ENCODE data around the gene FLRT1.
"Not testable (repeated sequence)": the region's sequence is repeated elsewhere in the genome, so short reads cannot be mapped to it uniquely, and the experiment has no call there.

The FLRT1 gene

GRCh38 chr11:64045700-64046099 is 10.0 kb downstream of the FLRT1 start:
- no peak for DNase-seq (ENCODE audit: low read depth)

DNA sequence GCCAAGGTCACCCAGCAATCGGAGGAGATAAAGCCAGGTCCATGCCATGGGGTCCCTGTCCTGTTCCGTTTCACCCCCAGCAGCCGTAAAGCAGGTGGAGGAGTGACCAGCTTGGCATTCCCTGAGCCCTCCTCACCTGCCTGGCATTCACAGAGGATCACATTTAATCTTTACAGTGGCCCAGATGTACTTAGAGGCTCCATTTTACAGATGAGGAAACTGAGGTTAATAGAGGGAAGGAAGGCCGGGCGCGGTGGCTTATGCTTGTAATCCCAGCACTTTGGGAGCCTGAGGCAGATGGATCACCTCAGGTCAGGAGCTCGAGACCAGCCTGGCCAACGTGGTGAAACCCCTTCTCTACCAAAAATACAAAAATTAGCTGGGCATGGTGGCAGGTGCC is 11.6 kb downstream of the FLRT1 start:
- DNase-seq (ENCODE audit: low read depth), result not testable (repeated sequence)

DNA sequence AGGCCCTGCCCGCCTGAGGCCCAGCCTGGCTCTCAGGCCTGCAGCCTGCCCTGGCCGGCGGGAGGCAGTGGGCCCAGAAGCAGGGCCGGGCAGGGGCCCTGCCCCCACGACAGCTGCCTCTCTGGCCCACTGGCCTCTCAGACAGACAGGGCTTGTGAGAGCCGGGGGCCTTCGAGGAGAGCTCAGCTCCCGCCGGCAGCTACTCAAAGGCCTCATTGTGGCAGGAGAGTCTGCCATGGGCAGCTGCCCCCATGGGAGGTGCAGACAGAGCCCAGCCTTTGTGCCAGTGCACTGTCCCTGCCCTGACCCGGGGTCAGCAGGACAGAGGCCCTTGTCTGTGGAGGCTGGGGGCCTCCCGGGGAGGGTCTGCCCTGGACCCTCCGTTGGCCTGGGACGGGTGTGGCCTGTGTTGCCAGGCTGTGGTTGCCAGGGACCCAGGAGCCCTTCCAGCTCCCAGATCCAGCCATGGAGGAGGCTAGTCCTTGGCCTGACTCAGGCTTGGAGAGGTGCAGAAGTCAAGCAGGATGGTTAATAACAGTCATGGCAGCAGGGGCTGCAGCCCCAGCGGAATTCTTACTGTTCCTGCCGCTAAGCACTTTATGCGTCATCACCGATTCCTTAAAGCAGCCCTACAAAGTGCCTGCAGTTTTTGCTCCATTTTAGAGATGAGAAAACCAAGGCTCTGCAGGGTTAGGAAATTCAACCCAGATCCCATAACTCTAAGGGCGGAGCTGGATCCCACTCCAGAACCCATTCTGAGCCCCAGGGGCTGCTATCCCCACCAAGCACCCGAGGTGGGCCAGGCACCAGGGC is 12.5 kb downstream of the FLRT1 start:
- no peak for DNase-seq (ENCODE audit: low read depth)

GRCh38 chr11:64049509-64049908 is 13.8 kb downstream of the FLRT1 start:
- no peak for DNase-seq (ENCODE audit: low read depth)

GRCh38 chr11:64051297-64051696 is 15.6 kb downstream of the FLRT1 start:
- DNase-seq (ENCODE audit: low read depth), result no peak

DNA sequence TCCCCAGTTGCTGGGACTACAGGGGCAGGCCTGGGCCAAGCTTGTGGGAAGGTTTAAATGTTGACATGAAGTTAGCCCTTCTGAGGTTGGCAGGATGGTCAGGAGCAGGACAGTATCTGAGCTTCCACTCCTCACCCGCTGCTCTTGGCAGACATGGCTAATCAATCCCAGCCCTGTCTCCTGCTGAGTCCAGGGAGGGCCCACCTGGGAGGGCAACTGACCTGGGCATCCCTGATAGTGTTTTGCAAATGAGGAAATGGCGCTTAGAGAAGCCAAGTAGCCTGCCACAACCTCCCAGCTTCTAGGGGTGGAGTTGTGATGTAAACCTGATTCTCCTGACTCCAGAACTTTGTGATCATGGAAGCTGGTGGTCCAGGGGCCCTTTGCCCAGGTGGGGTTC is 16.7 kb downstream of the FLRT1 start:
- no peak for DNase-seq (ENCODE audit: low read depth)

DNA sequence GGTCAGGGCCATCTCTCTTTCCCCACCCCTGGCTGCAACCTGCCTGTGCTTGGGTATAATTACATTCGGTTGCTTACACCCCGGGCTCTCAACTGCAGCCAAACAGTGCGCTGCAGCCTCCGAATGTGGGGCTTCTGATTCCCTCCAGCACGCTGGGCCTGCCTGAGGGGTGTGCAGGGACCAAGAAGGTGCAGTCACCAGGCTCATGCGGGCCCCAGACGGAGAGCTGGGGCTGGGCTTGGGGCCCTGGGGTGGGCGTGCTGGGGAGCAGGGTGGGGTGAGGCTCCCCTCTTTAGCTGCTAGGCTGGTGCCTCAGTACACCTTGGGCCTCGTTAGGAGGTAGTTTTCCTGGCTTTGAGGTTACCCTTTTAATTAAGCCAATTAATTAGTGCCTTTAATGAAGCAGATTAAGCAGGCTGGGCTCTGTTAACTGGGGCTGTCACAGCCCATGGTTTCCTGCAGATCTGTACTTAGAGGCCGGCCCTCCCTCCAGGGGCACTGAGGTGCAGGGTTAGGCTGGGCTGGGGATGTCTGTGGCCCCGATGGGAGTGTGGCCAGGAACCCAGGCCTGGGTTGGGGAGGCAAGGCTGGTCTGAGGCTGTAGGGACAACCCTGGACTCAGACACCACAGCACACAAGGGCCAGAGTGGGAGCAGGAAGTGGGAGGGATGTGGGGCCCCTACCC is 17.3 kb downstream of the FLRT1 start:
- DNase-seq (ENCODE audit: low read depth), result no peak

DNA sequence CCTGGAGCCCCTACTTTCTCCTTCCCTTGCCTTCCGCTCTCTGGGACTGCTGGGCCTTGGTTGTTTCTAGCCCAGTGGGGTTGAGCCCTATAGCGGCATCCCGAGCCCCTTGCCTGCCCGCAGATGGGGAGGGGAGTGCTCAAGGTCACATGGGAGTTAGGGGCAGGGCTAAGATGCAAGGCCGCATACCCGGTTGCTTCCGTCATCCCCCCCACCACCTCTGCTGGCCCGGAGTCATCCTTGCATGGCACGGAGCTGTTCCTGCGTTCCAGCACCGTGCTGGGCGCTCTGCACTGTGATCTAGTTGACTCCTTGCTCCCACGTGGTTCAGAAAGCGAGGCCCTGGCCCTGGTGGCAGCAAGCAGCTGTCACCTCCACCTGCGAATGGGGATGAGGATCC is 18.0 kb downstream of the FLRT1 start:
- no peak for DNase-seq (ENCODE audit: low read depth)

GRCh38 chr11:64055077-64055476 is 19.3 kb downstream of the FLRT1 start:
- DNase-seq (ENCODE audit: low read depth), result no peak

GRCh38 chr11:64056213-64056785 is 20.6 kb downstream of the FLRT1 start:
- no peak for DNase-seq (ENCODE audit: low read depth)

DNA sequence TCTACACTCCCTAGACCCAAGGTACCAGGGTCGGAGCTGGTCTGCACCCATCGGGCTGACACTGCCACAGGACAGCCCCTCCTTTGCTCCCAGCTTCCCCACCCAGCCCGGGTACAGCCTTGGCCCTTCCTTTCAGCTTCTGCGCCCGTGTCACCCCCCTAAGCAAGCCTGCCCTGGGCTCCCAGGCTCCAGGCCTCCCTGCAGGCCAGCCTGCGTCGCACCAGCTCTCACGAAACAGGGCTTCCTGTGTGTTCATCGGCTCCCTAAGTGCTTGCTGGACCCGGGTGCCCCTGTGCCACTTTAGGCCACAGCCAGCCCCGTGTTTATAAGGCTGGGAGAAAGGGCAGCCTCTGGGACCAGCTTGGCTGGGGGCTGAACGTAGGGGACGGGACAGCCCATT is 21.1 kb downstream of the FLRT1 start:
- no peak for DNase-seq (ENCODE audit: low read depth)

- no peak for DNase-seq (ENCODE audit: low read depth)
These were observed 22.2 kb downstream of the FLRT1 start for GRCh38 chr11:64057890-64058289.

GRCh38 chr11:64058494-64058893 is 22.8 kb downstream of the FLRT1 start:
- DNase-seq (ENCODE audit: low read depth), result no peak

- no peak for DNase-seq (ENCODE audit: low read depth)
These were observed 23.8 kb downstream of the FLRT1 start for GRCh38 chr11:64059339-64060140.

- no peak for DNase-seq (ENCODE audit: low read depth)
These were observed 24.6 kb downstream of the FLRT1 start for GRCh38 chr11:64060263-64060860.

DNA sequence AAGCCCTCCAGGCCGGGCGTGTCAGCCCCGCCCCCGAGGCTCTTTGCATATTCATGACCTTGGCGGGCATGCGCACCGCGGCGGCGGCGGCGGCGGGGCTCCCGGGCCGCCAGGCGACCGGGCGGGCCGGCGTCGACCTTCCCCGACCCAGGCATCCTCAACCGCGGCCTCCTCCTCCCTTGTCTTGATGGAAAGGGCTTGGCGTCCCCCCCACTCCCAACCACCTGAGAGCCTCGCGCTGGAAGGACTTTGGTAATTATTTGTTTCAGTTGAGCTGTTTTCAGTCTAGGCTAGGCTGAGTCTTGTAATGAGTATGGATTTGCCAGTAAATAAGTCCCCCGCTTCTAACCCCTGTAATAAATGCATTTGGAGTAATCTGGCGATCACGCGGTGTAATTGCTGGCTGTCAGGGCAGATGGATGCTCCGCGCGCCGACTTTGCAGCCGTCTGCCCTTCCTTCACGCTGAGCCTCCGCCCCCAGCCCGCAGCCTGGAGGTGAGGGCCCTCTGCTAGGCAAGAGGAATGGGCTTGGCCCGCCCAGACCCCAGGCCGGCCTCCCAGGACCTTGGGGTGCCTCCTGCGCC is 25.2 kb downstream of the FLRT1 start:
- peak; percentile 27 for DNase-seq (ENCODE audit: low read depth)

DNA sequence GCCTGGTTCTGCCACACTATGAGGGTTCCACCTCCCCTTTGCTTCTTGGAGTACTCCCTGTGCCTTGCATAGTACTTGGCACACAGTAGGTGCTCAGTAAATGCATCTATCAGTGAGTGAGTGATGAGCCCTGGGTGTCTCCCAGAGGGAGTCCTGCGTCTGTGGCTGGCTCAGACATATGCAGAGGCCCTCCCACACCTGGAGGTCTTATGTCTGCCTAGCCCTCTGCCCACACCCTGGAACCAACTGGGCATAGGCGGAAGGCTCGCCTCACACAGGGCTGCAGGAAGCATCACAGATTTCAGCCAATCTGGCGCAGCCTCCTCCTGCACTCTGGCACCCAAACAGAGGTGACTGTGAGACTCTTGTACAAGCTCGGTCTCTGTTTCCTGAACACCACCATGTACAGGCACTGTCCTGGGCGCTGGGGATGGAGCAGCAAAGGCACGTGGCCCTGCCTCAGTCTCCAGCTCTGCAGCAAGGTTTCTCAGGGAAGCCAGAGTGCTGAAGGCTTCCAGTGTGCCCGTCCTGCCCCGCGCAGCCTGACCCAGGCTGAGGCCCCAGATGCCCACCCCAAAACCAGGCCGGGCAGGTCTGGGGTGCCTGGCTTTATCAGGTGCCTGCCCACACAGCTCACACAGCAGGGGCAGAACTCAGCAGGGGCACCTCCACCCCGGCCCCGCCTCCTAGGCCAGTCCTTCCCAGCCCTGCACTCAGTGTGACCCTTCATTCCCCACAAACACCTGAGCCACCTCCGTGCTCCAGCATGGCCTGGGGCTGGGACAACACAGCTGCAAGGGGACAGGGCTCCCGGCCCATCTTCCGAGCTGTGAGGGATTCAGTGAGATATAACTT is 26.7 kb downstream of the FLRT1 start:
- no peak for DNase-seq (ENCODE audit: low read depth)

GRCh38 chr11:64063777-64064176 is 28.0 kb downstream of the FLRT1 start:
- no peak for DNase-seq (ENCODE audit: low read depth)

- DNase-seq (ENCODE audit: low read depth), result no peak
These were observed 28.8 kb downstream of the FLRT1 start for GRCh38 chr11:64064374-64065140.

GRCh38 chr11:64065141-64065465 is 29.4 kb downstream of the FLRT1 start:
- DNase-seq (ENCODE audit: low read depth), result no peak

Data from T follicular helper cell (primary cell).